ENCODE results near the gene HAUS3.
A peak's percentile ranks its signal among the peaks of the same experiment; 100 is the strongest.
"Not testable (repeated sequence)": the region's sequence is repeated elsewhere in the genome, so short reads cannot be mapped to it uniquely, and the experiment has no call there.

HAUS3 gene

GRCh38 chr4:2283199-2283711 is 41.3 kb upstream of the HAUS3 start:
- intact Hi-C loops (cut with micrococcal nuclease), result no loop called here
- H3K27ac Mint-ChIP-seq, result no peak overlapping the region
- H3K27me3 Mint-ChIP-seq, result peaks cover 3% of the 10 kb centered on the region
- H3K4me1 Mint-ChIP-seq (ENCODE audit: low read depth), result peaks cover 11% of the 10 kb centered on the region
- H3K9me3 Mint-ChIP-seq, result no peaks in the 10 kb centered on the region
- H3K36me3 Mint-ChIP-seq (ENCODE audit: low read depth), result no peaks in the 10 kb centered on the region
- H3K4me3 Mint-ChIP-seq, result no peak overlapping the region

GRCh38 chr4:2281575-2282343 is 39.8 kb upstream of the HAUS3 start:
- Mint-ChIP-seq H3K36me3 (ENCODE audit: low read depth) (no peaks in the 10 kb centered on the region), H3K27me3 (peaks cover 3% of the 10 kb centered on the region), H3K4me3 (no peak overlapping the region), H3K9me3 (no peaks in the 10 kb centered on the region), H3K27ac (no peak overlapping the region), H3K4me1 (ENCODE audit: low read depth) (peaks cover 11% of the 10 kb centered on the region)
- intact Hi-C loops (cut with micrococcal nuclease), result no loop called here

- intact Hi-C loops (cut with micrococcal nuclease), result no loop called here
These were observed 38.8 kb upstream of the HAUS3 start for GRCh38 chr4:2280531-2281300.

GRCh38 chr4:2277956-2278355 is 36.0 kb upstream of the HAUS3 start:
- Mint-ChIP-seq H3K36me3 (ENCODE audit: low read depth) (peaks cover 4% of the 10 kb centered on the region), H3K4me1 (ENCODE audit: low read depth) (peaks cover 11% of the 10 kb centered on the region), H3K27me3 (peaks cover 3% of the 10 kb centered on the region), H3K9me3 (no peaks in the 10 kb centered on the region), H3K4me3 (no peak overlapping the region), H3K27ac (no peak overlapping the region)
- intact Hi-C loops (cut with micrococcal nuclease), result no loop called here

More at GRCh38 chr4:2280531-2281300, 38.8 kb upstream of the HAUS3 start:
- Mint-ChIP-seq H3K4me1 (ENCODE audit: low read depth) (peaks cover 11% of the 10 kb centered on the region), H3K27ac (peak overlapping the region; percentile 61), H3K27me3 (peaks cover 3% of the 10 kb centered on the region), H3K9me3 (no peaks in the 10 kb centered on the region), H3K4me3 (no peak overlapping the region), H3K36me3 (ENCODE audit: low read depth) (no peaks in the 10 kb centered on the region)

GRCh38 chr4:2276581-2277325 is 34.8 kb upstream of the HAUS3 start:
- H3K4me3 Mint-ChIP-seq, result no peak overlapping the region
- intact Hi-C loops (cut with micrococcal nuclease), result no loop called here
- H3K27me3 Mint-ChIP-seq, result peaks cover 3% of the 10 kb centered on the region

GRCh38 chr4:2275546-2276251 is 33.8 kb upstream of the HAUS3 start:
- no peak overlapping the region for H3K27ac Mint-ChIP-seq
- H3K4me3 Mint-ChIP-seq, result no peak overlapping the region
- H3K4me1 Mint-ChIP-seq (ENCODE audit: low read depth), result no peaks in the 10 kb centered on the region
- no peaks in the 10 kb centered on the region for H3K9me3 Mint-ChIP-seq
- no peaks in the 10 kb centered on the region for H3K27me3 Mint-ChIP-seq
- intact Hi-C loops (cut with micrococcal nuclease), result no loop called here
- peaks cover 23% of the 10 kb centered on the region for H3K36me3 Mint-ChIP-seq (ENCODE audit: low read depth)

More at GRCh38 chr4:2276581-2277325, 34.8 kb upstream of the HAUS3 start:
- H3K4me1 Mint-ChIP-seq (ENCODE audit: low read depth), result peaks cover 6% of the 10 kb centered on the region
- no peaks in the 10 kb centered on the region for H3K9me3 Mint-ChIP-seq
- H3K27ac Mint-ChIP-seq, result no peak overlapping the region
- H3K36me3 Mint-ChIP-seq (ENCODE audit: low read depth), result peaks cover 12% of the 10 kb centered on the region

GRCh38 chr4:2275044-2275397 is 33.1 kb upstream of the HAUS3 start:
- H3K9me3 Mint-ChIP-seq; H3K4me1 Mint-ChIP-seq (ENCODE audit: low read depth); H3K27me3 Mint-ChIP-seq; H3K4me3 Mint-ChIP-seq; H3K27ac Mint-ChIP-seq; intact Hi-C loops (cut with micrococcal nuclease): not testable (repeated sequence)
- peaks cover 27% of the 10 kb centered on the region for H3K36me3 Mint-ChIP-seq (ENCODE audit: low read depth)

- no peak overlapping the region for H3K27ac Mint-ChIP-seq
These were observed 32.6 kb upstream of the HAUS3 start for GRCh38 chr4:2274320-2275043.

GRCh38 chr4:2273657-2274319 is 31.9 kb upstream of the HAUS3 start:
- Mint-ChIP-seq H3K27me3 (no peaks in the 10 kb centered on the region), H3K4me1 (ENCODE audit: low read depth) (no peaks in the 10 kb centered on the region), H3K9me3 (no peaks in the 10 kb centered on the region), H3K27ac (no peak overlapping the region), H3K4me3 (no peak overlapping the region), H3K36me3 (ENCODE audit: low read depth) (peaks cover 27% of the 10 kb centered on the region)
- intact Hi-C loops (cut with micrococcal nuclease), result no loop called here

More at GRCh38 chr4:2274320-2275043, 32.6 kb upstream of the HAUS3 start:
- intact Hi-C loops (cut with micrococcal nuclease), result no loop called here
- Mint-ChIP-seq H3K27me3 (no peaks in the 10 kb centered on the region), H3K4me3 (no peak overlapping the region), H3K4me1 (ENCODE audit: low read depth) (no peaks in the 10 kb centered on the region), H3K9me3 (no peaks in the 10 kb centered on the region), H3K36me3 (ENCODE audit: low read depth) (peaks cover 27% of the 10 kb centered on the region)

- Mint-ChIP-seq H3K36me3 (ENCODE audit: low read depth) (peaks cover 27% of the 10 kb centered on the region), H3K4me3 (no peak overlapping the region), H3K4me1 (ENCODE audit: low read depth) (no peaks in the 10 kb centered on the region), H3K27me3 (no peaks in the 10 kb centered on the region), H3K27ac (no peak overlapping the region), H3K9me3 (no peaks in the 10 kb centered on the region)
- intact Hi-C loops (cut with micrococcal nuclease), result no loop called here
These were observed 31.3 kb upstream of the HAUS3 start for GRCh38 chr4:2273221-2273620.

- intact Hi-C loops (cut with micrococcal nuclease), result no loop called here
- Mint-ChIP-seq H3K4me3 (no peak overlapping the region), H3K36me3 (ENCODE audit: low read depth) (peaks cover 27% of the 10 kb centered on the region), H3K27me3 (no peaks in the 10 kb centered on the region), H3K4me1 (ENCODE audit: low read depth) (no peaks in the 10 kb centered on the region), H3K27ac (no peak overlapping the region), H3K9me3 (no peaks in the 10 kb centered on the region)
These were observed 30.9 kb upstream of the HAUS3 start for GRCh38 chr4:2272828-2273120.

- no peaks in the 10 kb centered on the region for H3K9me3 Mint-ChIP-seq
- peaks cover 27% of the 10 kb centered on the region for H3K36me3 Mint-ChIP-seq (ENCODE audit: low read depth)
- intact Hi-C loops (cut with micrococcal nuclease), result no loop called here
- no peaks in the 10 kb centered on the region for H3K27me3 Mint-ChIP-seq
- H3K27ac Mint-ChIP-seq, result no peak overlapping the region
- no peaks in the 10 kb centered on the region for H3K4me1 Mint-ChIP-seq (ENCODE audit: low read depth)
- no peak overlapping the region for H3K4me3 Mint-ChIP-seq
These were observed 30.3 kb upstream of the HAUS3 start for GRCh38 chr4:2272026-2272827.

Data from dendritic cell treated with granulocyte-macrophage colony-stimulating factor and Interleukin-4, amounts not matched to agents 40 ng/mL and 50 ng/mL, for 4 days (primary cell).